DOHH2 (cell line): ENCODE measurements around the gene USF2.
"Not testable (repeated sequence)": the region's sequence is repeated elsewhere in the genome, so short reads cannot be mapped to it uniquely, and the experiment has no call there.

Experiments
- H3F3A ChIP-seq: fragments of 200-600 bp; sonication (generic), shearing (Covaris generic); 2 replicates; pipeline ENCODE4 v1.6.0; 2016; ENCODE audit warnings: antibody characterized with exemption, mild to moderate bottlenecking; ENCODE audit not compliant: control insufficient read depth, insufficient read depth
- H3K27ac ChIP-seq: fragments of 200-600 bp; sonication (generic); 2 replicates; pipeline ENCODE4 v1.5.1; 2014; ENCODE audit warnings: low read depth, mild to moderate bottlenecking, low read length, moderate library complexity
- H3K27me3 ChIP-seq: fragments of 200-600 bp; sonication (generic); 2 replicates; pipeline ENCODE4 v1.6.1; 2014; ENCODE audit warnings: mild to moderate bottlenecking, low read length, mixed read lengths; ENCODE audit not compliant: control insufficient read depth
- H3K36me3 ChIP-seq: fragments of 200-600 bp; sonication (generic); 2 replicates; pipeline ENCODE4 v1.6.1; 2014; ENCODE audit warnings: mild to moderate bottlenecking, low read length, moderate library complexity, mixed read lengths; ENCODE audit not compliant: control insufficient read depth
- H3K4me1 ChIP-seq: fragments of 200-600 bp; sonication (generic); 2 replicates; pipeline ENCODE4 v1.6.1; 2014; ENCODE audit warnings: mild to moderate bottlenecking, low read length, mixed read lengths; ENCODE audit not compliant: control insufficient read depth
- H3K4me2 ChIP-seq: fragments of 200-600 bp; sonication (generic); 2 replicates; pipeline ENCODE4 v1.6.0; 2014; ENCODE audit warnings: mild to moderate bottlenecking, low read length, moderate library complexity
- H3K4me3 ChIP-seq: fragments of 200-600 bp; sonication (generic); 2 replicates; pipeline ENCODE4 v1.5.1; 2014; ENCODE audit warnings: mild to moderate bottlenecking, low read length, mixed read lengths
- H3K79me2 ChIP-seq: fragments of 200-600 bp; sonication (generic); 2 replicates; pipeline ENCODE4 v1.6.1; 2014; ENCODE audit warnings: mild to moderate bottlenecking, low read length, mixed read lengths; ENCODE audit not compliant: control insufficient read depth
- H3K9me2 ChIP-seq: fragments of 200-600 bp; sonication (generic); replicated peaks from 2 replicates; pipeline ENCODE4 v1.6.1; 2014; ENCODE audit warnings: mild to moderate bottlenecking, low read length, mixed read lengths; ENCODE audit not compliant: control insufficient read depth
- H3K9me3 ChIP-seq: fragments of 200-600 bp; sonication (generic); 2 replicates; pipeline ENCODE4 v1.6.1; 2014; ENCODE audit warnings: antibody characterized with exemption, low read length, mixed read lengths; ENCODE audit not compliant: control insufficient read depth, insufficient read depth
- H4K20me1 ChIP-seq: fragments of 200-600 bp; sonication (generic); 2 replicates; pipeline ENCODE4 v1.6.0; 2014; ENCODE audit warnings: low read depth, mild to moderate bottlenecking, antibody characterized with exemption, low read length, moderate library complexity; ENCODE audit not compliant: control insufficient read depth, insufficient read depth
- CTCF ChIP-seq: fragments of 200-600 bp; sonication (generic); IDR thresholded peaks from one replicate; pipeline ENCODE4 v1.5.1; 2014; ENCODE audit warnings: antibody characterized with exemption, mild to moderate bottlenecking, low read depth, low read length; ENCODE audit not compliant: poor library complexity, severe bottlenecking
- EZH2phosphoT487 ChIP-seq: fragments of 200-600 bp; sonication (generic); IDR thresholded peaks from 2 replicates; pipeline ENCODE4 v1.6.1; 2017; ENCODE audit warnings: borderline replicate concordance, mild to moderate bottlenecking, antibody characterized with exemption, low read length, moderate library complexity, mixed read lengths

Gene USF2

GRCh38 chr19:35285095-35285449 is 16.3 kb downstream of the USF2 start:
- H3F3A ChIP-seq, result peaks cover 4% of the 10 kb centered on the region; the same call in 1 of the 2 replicates
- H3K9me3 ChIP-seq, result no peaks in the 10 kb centered on the region
- H3K9me2 ChIP-seq, result no peaks in the 10 kb centered on the region
- H3K4me1 ChIP-seq, result peaks cover 37% of the 10 kb centered on the region
- H3K4me2 ChIP-seq, result no peak overlapping the region
- peaks cover 13% of the 10 kb centered on the region for H3K27me3 ChIP-seq
- no peaks in the 10 kb centered on the region for H4K20me1 ChIP-seq
- no peak overlapping the region for H3K4me3 ChIP-seq
- TF ChIP-seq EZH2phosphoT487, result no peak
- TF ChIP-seq CTCF, result no peak
- no peaks in the 10 kb centered on the region for H3K36me3 ChIP-seq
- no peaks in the 10 kb centered on the region for H3K79me2 ChIP-seq
- H3K27ac ChIP-seq, result no peak overlapping the region

- not testable (repeated sequence) for H3K4me2 ChIP-seq, H3K36me3 ChIP-seq, H3F3A ChIP-seq, H3K4me3 ChIP-seq, H3K79me2 ChIP-seq, H3K9me2 ChIP-seq, H3K9me3 ChIP-seq, H3K27ac ChIP-seq, H4K20me1 ChIP-seq
- H3K4me1 ChIP-seq, result peaks cover 33% of the 10 kb centered on the region
- peaks cover 15% of the 10 kb centered on the region for H3K27me3 ChIP-seq
Observed at GRCh38 chr19:35285465-35285864, 16.7 kb downstream of the USF2 start.

- not testable (repeated sequence) for H4K20me1 ChIP-seq, H3F3A ChIP-seq, H3K36me3 ChIP-seq, H3K4me3 ChIP-seq, H3K4me2 ChIP-seq, H3K9me2 ChIP-seq, H3K27ac ChIP-seq, H3K79me2 ChIP-seq, H3K9me3 ChIP-seq
- Histone ChIP-seq H3K4me1 (peaks cover 30% of the 10 kb centered on the region), H3K27me3 (peaks cover 20% of the 10 kb centered on the region)
Observed at GRCh38 chr19:35286101-35286500, 17.3 kb downstream of the USF2 start.

GRCh38 chr19:35287713-35288112 is 19.0 kb downstream of the USF2 start:
- Histone ChIP-seq H3K79me2 (no peaks in the 10 kb centered on the region), H3F3A (peaks cover 7% of the 10 kb centered on the region; the same call in 1 of the 2 replicates), H3K4me3 (no peak overlapping the region), H3K9me2 (no peaks in the 10 kb centered on the region), H3K36me3 (no peaks in the 10 kb centered on the region), H3K9me3 (no peaks in the 10 kb centered on the region), H3K4me1 (peaks cover 31% of the 10 kb centered on the region), H3K27ac (no peak overlapping the region), H4K20me1 (no peaks in the 10 kb centered on the region), H3K27me3 (peaks cover 24% of the 10 kb centered on the region), H3K4me2 (no peak overlapping the region)
- TF ChIP-seq CTCF, result no peak
- no peak for TF ChIP-seq EZH2phosphoT487
